Stimulated activated CD4-positive, alpha-beta T cell treated with anti-CD3 and anti-CD28 coated beads, Interleukin-12 subunit alpha, Interleukin-12 subunit beta, amount 100 ng/mL, for 24 hours (primary cell): ENCODE results near the gene PCDHGB2.
"Not testable (repeated sequence)": the region's sequence is repeated elsewhere in the genome, so short reads cannot be mapped to it uniquely, and the experiment has no call there.

Source experiments
- DNase-seq, 2 experiments: peaks; one replicate each; pipeline ENCODE4 v3.0.0-alpha.2; 2020; ENCODE audit warnings: low read depth in 2 of 2

Gene PCDHGB2

DNA sequence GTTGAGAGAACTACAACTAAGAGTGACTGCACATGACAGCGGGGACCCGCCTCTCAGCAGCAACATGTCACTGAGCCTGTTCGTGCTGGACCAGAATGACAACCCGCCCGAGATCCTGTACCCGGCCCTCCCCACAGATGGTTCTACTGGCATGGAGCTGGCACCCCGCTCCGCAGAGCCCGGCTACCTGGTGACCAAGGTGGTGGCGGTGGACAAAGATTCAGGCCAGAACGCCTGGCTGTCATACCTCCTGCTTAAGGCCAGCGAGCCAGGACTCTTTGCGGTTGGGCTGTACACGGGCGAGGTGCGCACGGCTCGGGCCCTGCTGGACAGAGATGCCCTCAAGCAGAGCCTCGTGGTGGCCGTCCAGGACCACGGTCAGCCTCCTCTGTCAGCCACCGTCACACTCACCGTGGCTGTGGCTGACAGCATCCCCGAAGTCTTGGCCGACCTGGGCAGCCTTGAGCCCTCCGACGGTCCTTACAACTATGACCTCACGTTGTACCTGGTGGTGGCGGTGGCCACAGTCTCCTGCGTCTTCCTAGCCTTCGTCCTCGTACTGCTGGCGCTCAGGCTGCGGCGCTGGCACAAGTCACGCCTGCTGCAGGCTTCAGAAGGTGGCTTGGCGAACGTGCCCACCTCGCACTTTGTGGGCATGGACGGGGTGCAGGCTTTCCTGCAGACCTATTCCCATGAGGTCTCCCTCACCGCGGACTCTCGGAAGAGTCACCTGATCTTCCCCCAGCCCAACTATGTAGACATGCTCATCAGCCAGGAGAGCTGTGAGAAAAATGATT is 24.9 kb downstream of the PCDHGB2 start:
- no peak for DNase-seq

DNA sequence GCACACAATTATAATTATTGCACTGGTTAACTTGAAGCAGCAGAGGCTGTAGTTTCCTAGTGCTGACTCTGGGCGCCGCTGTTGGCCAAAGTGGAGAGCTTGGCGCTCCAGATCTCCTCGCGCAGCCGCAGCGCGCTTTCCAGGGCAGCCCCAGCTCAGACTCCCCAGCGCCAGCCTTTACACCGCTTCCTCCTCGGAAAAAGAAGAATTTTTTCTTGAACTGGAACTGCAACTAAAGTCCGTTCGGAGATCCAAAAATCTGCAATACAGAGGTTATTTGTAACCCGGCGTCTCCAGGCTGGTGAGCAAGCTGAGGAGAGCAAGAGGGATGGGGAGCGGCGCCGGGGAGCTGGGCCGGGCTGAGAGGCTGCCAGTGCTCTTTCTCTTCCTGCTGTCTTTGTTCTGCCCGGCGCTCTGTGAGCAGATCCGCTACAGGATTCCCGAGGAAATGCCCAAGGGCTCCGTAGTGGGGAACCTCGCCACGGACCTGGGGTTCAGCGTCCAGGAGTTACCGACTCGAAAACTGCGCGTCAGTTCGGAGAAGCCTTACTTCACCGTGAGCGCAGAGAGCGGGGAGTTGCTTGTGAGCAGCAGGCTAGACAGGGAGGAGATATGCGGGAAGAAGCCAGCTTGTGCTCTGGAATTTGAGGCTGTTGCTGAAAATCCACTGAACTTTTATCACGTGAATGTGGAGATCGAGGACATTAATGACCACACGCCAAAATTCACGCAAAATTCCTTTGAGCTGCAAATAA is 27.9 kb downstream of the PCDHGB2 start, which contains the start of gene PCDHGB4:
PCDHGB4 (plus strand) TSS at position 142 of the 755 bp plus-strand sequence; CDS start at position 329, 187 bp downstream.
- DNase-seq: not testable (repeated sequence)

DNA sequence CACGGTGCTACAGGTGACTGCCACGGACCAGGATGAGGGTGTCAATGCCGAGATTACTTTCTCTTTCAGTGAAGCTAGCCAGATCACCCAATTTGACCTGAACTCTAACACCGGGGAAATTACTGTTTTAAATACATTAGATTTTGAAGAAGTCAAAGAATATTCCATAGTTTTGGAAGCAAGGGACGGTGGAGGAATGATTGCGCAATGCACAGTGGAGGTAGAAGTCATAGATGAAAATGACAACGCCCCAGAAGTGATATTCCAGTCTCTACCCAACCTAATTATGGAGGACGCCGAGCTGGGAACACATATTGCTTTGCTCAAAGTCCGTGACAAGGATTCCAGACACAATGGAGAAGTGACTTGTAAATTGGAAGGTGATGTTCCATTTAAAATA is 28.9 kb downstream of the PCDHGB2 start:
- DNase-seq: no peak

GRCh38 chr5:141389153-141390042 is 29.6 kb downstream of the PCDHGB2 start:
- no peak for DNase-seq

- DNase-seq: no peak
Measured at GRCh38 chr5:141392429-141393198, 32.8 kb downstream of the PCDHGB2 start, which contains the start of gene PCDHGA8. PCDHGA8 (plus strand) TSS chr5:141392633; CDS start chr5:141392814, 181 bp downstream.

- DNase-seq: no peak
Measured at GRCh38 chr5:141393267-141393666, 33.5 kb downstream of the PCDHGB2 start.

GRCh38 chr5:141394401-141395187 is 34.8 kb downstream of the PCDHGB2 start:
- DNase-seq: not testable (repeated sequence)

GRCh38 chr5:141397756-141398551 is 38.2 kb downstream of the PCDHGB2 start, which contains the start of gene PCDHGB5:
PCDHGB5 (plus strand) TSS chr5:141397947; CDS start chr5:141398128, 181 bp downstream.
- DNase-seq: not testable (repeated sequence)

- DNase-seq: no peak
Measured at GRCh38 chr5:141398608-141399007, 38.8 kb downstream of the PCDHGB2 start.

GRCh38 chr5:141399555-141400258 is 39.9 kb downstream of the PCDHGB2 start:
- no peak for DNase-seq

DNA sequence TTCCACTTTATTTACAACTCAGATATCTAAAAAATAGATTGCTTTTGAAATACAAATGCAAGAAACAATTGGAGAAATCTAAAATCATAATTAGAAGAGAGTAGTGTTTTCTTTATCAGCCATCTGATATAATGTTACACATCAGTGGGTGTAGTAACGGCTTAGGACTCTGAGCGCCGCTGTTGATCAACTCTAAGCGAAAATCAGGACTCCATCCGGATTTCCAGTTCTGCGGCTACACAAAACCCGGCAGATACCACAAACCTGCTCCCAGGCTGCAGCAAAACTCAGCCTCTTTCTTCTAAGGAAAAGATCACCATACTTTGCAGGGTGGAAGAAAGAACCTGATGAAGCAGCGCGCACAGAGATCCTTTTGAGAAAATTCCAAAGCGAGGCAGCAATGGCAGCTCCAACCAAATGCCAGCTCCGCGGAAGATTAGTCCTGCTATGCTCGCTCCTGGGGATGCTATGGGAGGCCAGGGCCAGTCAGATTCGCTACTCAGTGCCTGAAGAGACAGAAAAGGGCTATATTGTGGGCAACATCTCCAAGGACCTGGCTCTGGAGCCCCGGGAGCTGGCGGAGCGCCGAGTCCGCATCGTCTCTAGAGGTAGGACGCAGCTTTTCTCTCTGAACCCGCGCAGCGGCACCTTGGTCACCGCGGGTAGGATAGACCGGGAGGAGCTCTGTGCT is 42.9 kb downstream of the PCDHGB2 start, which contains the start of gene PCDHGA9:
PCDHGA9 (plus strand) TSS at position 226 of the 691 bp plus-strand sequence; CDS start at position 401, 175 bp downstream.
- DNase-seq: no peak

DNA sequence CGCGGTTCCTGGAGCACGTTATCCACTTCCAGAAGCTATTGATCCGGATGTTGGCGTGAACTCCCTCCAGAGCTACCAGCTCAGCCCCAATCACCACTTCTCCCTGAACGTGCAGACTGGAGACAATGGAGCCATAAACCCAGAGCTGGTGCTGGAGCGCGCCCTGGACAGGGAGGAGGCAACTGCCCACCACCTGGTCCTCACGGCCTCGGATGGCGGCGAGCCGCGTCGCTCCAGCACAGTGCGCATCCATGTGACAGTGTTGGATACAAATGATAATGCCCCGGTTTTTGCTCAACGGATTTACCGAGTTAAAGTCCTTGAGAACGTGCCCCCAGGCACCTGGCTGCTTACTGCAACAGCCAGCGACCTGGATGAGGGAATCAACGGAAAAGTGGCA is 43.6 kb downstream of the PCDHGB2 start:
- no peak for DNase-seq

- peak in 1 of 2 experiments; percentile 33 for DNase-seq
Measured at GRCh38 chr5:141407790-141408505, 48.2 kb downstream of the PCDHGB2 start, which contains the start of gene PCDHGB6. PCDHGB6 (plus strand) TSS chr5:141408021; CDS start chr5:141408203, 182 bp downstream.

GRCh38 chr5:141409598-141410306 is 50.0 kb downstream of the PCDHGB2 start:
- DNase-seq: no peak

DNA sequence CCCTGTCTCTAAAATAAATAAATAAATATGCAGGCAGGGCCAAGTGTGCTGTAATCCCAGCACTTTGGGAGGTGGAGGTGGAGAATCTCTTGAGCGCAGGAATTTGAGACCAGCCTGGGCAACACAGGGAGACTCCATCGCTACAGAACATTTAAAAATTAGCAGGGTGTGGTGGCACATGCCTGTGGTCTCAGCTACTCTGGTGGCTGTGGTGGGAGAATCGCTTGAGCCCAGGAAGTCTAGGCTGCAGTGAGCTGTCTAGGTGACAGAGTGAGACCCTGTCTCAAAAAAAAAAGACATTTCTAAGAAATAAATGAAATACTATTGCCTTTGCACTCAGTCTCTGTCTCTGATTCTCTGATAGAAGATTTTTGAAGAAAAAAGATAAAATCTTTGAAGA is 51.8 kb downstream of the PCDHGB2 start:
- DNase-seq: no peak
